SK-N-SH (cell line): Measurements from ENCODE around the gene TBPL1. TPM values are rescaled to one million over a fixed set of nuclear protein-coding genes. Genes with fewer than 3 reads are reported as not detected.

Experiments used
- CTCF ChIA-PET: fragments of 300-600, 350-600 bp; formaldehyde crosslinking; extraction: SDS; loops from one replicate; lab custom pipeline; 2021; lab: Yijun Ruan, JAX
- POLR2A ChIA-PET: fragments of 350-600 bp; sonication (Branson Sonifier 250); formaldehyde crosslinking; extraction: SDS; loops from one replicate; lab custom pipeline; 2020; ENCODE audit warnings: antibody characterized with exemption, inconsistent platforms; lab: Yijun Ruan, JAX
- DNase-seq: peaks from one replicate; pipeline ENCODE4 v3.0.0; 2012
- H2AFZ ChIP-seq: fragments of 200-600 bp; sonication (generic); 2 replicates; pipeline ENCODE4 v1.8.1; 2016; ENCODE audit warnings: antibody characterized with exemption, mild to moderate bottlenecking, low read depth
- H3F3A ChIP-seq: fragments of 200-600 bp; sonication (generic); replicated peaks from 2 replicates; pipeline ENCODE3; 2016; ENCODE audit warnings: antibody characterized with exemption, mild to moderate bottlenecking; ENCODE audit not compliant: insufficient read depth
- H3K27ac ChIP-seq, 2 experiments: fragments of 200-500 bp in 1 of 2; fragments of 200-600 bp in 1 of 2; sonication (Bioruptor generic) in 1 of 2; sonication (generic), shearing (Covaris generic) in 1 of 2; 2 replicates each; pipeline versions ENCODE4 v1.5.1 to v1.6.1; 2014 to 2016; ENCODE audit warnings: low read depth in 2 of 2, inconsistent platforms in 1 of 2, low read length in 1 of 2, mild to moderate bottlenecking in 1 of 2, mixed read lengths in 1 of 2
- H3K27me3 ChIP-seq: fragments of 200-600 bp; sonication (generic), shearing (Covaris generic); 2 replicates; pipeline ENCODE4 v1.6.1; 2016; ENCODE audit warnings: mixed run types; ENCODE audit not compliant: insufficient read depth
- H3K36me3 ChIP-seq, 2 experiments: fragments of 200-500 bp in 1 of 2; fragments of 200-600 bp in 1 of 2; sonication (Bioruptor generic) in 1 of 2; sonication (generic) in 1 of 2; replicated peaks in 1 of 2; 2 replicates each; pipeline versions ENCODE3 to v1.5.1; 2014 to 2016; ENCODE audit warnings: low read length in 1 of 2, mild to moderate bottlenecking in 1 of 2; ENCODE audit not compliant: insufficient read depth in 2 of 2, control insufficient read depth in 1 of 2
- H3K4me1 ChIP-seq, 2 experiments: fragments of 200-500 bp in 1 of 2; fragments of 200-600 bp in 1 of 2; sonication (Bioruptor generic) in 1 of 2; sonication (generic), shearing (Covaris generic) in 1 of 2; 2 replicates each; pipeline versions ENCODE4 v1.5.1 to v1.6.1; 2014 to 2016; ENCODE audit warnings: low read depth in 1 of 2, low read length in 1 of 2, mixed run types in 1 of 2; ENCODE audit not compliant: insufficient read depth in 2 of 2, control insufficient read depth in 1 of 2
- H3K4me2 ChIP-seq: fragments of 200-600 bp; sonication (generic), shearing (Covaris generic); 2 replicates; pipeline ENCODE4 v1.6.1; 2017; ENCODE audit warnings: mixed run types
- H3K4me3 ChIP-seq, 2 experiments: fragments of 200-500 bp in 1 of 2; fragments of 200-600 bp in 1 of 2; sonication (Bioruptor generic) in 1 of 2; sonication (generic), shearing (Covaris generic) in 1 of 2; 2 replicates each; pipeline versions ENCODE4 v1.5.1 to v1.8.1; 2014 to 2016; ENCODE audit warnings: low read depth in 2 of 2, inconsistent platforms in 1 of 2, low read length in 1 of 2, mild to moderate bottlenecking in 1 of 2, mixed read lengths in 1 of 2, moderate library complexity in 1 of 2
- H3K79me2 ChIP-seq: fragments of 200-600 bp; sonication (generic); 2 replicates; pipeline ENCODE4 v1.8.1; 2017; ENCODE audit warnings: mild to moderate bottlenecking; ENCODE audit not compliant: insufficient read depth
- H3K9ac ChIP-seq: fragments of 200-600 bp; sonication (generic); 2 replicates; pipeline ENCODE4 v1.6.1; 2017; ENCODE audit warnings: mixed run types
- H3K9me2 ChIP-seq: fragments of 200-600 bp; sonication (generic); 2 replicates; pipeline ENCODE4 v1.6.1; 2017; ENCODE audit warnings: mixed run types
- H3K9me3 ChIP-seq: fragments of 200-600 bp; sonication (generic); 2 replicates; pipeline ENCODE4 v1.6.1; 2017; ENCODE audit warnings: mixed run types, mild to moderate bottlenecking, moderate library complexity
- H4K20me1 ChIP-seq: fragments of 200-600 bp; sonication (generic); 2 replicates; pipeline ENCODE4 v1.6.1; 2017; ENCODE audit warnings: mild to moderate bottlenecking, mixed run types; ENCODE audit not compliant: insufficient read depth
- CHD2 ChIP-seq: fragments of 150-350 bp; IDR thresholded peaks from 2 replicates; pipeline ENCODE4 v1.6.1; 2018; ENCODE audit warnings: low read length; ENCODE audit not compliant: partially characterized antibody
- CTCF ChIP-seq: fragments of 200-600 bp; sonication (generic); IDR thresholded peaks from 2 replicates; pipeline ENCODE4 v1.6.1; 2017; ENCODE audit warnings: antibody characterized with exemption, mild to moderate bottlenecking, moderate library complexity
- ELF1 ChIP-seq: IDR thresholded peaks from 2 replicates; pipeline ENCODE4 v1.4.0; 2012
- EP300 ChIP-seq, 2 experiments: IDR thresholded peaks; 2 replicates each; pipeline versions ENCODE4 v1.4.0 to v1.6.1; 2012; ENCODE audit warnings: borderline replicate concordance in 1 of 2, low read depth in 1 of 2, low read length in 1 of 2
- GABPA ChIP-seq: IDR thresholded peaks from 2 replicates; pipeline ENCODE4 v1.4.0; 2012; ENCODE audit warnings: low read depth, mild to moderate bottlenecking
- GATA2 ChIP-seq: sonication (generic); formaldehyde crosslinking; IDR thresholded peaks from 2 replicates; pipeline ENCODE4 v1.5.0; 2020; ENCODE audit warnings: mild to moderate bottlenecking, missing genetic modification reagents
- IRF3 ChIP-seq: fragments of 150-350 bp; IDR thresholded peaks from 2 replicates; pipeline ENCODE4 v1.6.1; 2016; ENCODE audit warnings: mild to moderate bottlenecking, low read depth, low read length
- JUND ChIP-seq: IDR thresholded peaks from 2 replicates; pipeline ENCODE4 v1.4.0; 2012
- MXI1 ChIP-seq: IDR thresholded peaks from 2 replicates; pipeline ENCODE4 v1.6.1; 2012; ENCODE audit warnings: mild to moderate bottlenecking, low read depth, low read length, improper control_type of control experiment
- NRF1 ChIP-seq: IDR thresholded peaks from 2 replicates; pipeline ENCODE4 v1.6.1; 2012; ENCODE audit warnings: low read depth, mild to moderate bottlenecking, low read length
- PBX3 ChIP-seq: IDR thresholded peaks from 2 replicates; pipeline ENCODE4; 2012
- POLR2AphosphoS5 ChIP-seq: IDR thresholded peaks from 2 replicates; pipeline ENCODE4 v1.6.1; 2012; ENCODE audit warnings: low read depth, low read length
- RCOR1 ChIP-seq: fragments of 150-350 bp; IDR thresholded peaks from 2 replicates; pipeline ENCODE4 v1.6.1; 2017; ENCODE audit warnings: antibody characterized with exemption, low read length
- RFX5 ChIP-seq: IDR thresholded peaks from 2 replicates; pipeline ENCODE4 v1.6.1; 2012; ENCODE audit warnings: mild to moderate bottlenecking, improper control_type of control experiment, low read length
- SIN3A ChIP-seq: IDR thresholded peaks from 2 replicates; pipeline ENCODE4 v1.6.1; 2012; ENCODE audit warnings: low read depth, mild to moderate bottlenecking, low read length, moderate library complexity, borderline replicate concordance
- SMC3 ChIP-seq: IDR thresholded peaks from 2 replicates; pipeline ENCODE4 v1.6.1; 2012; ENCODE audit warnings: low read depth, low read length, improper control_type of control experiment
- TAF1 ChIP-seq: IDR thresholded peaks from 2 replicates; pipeline ENCODE4 v1.6.1; 2012; ENCODE audit warnings: low read depth, mild to moderate bottlenecking, low read length, moderate library complexity, borderline replicate concordance
- TEAD4 ChIP-seq: IDR thresholded peaks from 2 replicates; pipeline ENCODE4 v1.4.0; 2012; ENCODE audit warnings: mild to moderate bottlenecking, borderline replicate concordance; ENCODE audit not compliant: insufficient read depth
- USF1 ChIP-seq: IDR thresholded peaks from 2 replicates; pipeline ENCODE4 v1.4.0; 2012; ENCODE audit warnings: low read depth, borderline replicate concordance
- USF2 ChIP-seq: fragments of 150-350 bp; IDR thresholded peaks from 2 replicates; pipeline ENCODE4 v1.6.1; 2017; ENCODE audit warnings: antibody characterized with exemption, low read length, low read depth, borderline replicate concordance
- ZBTB33 ChIP-seq: IDR thresholded peaks from 2 replicates; pipeline ENCODE4 v1.4.0; 2012; ENCODE audit warnings: low read depth, borderline replicate concordance
- WGBS: methylation state at CpG from one replicate; pipeline ENCODE4 v1.1.6; 2017; ENCODE audit warnings: low lambda C conversion rate; 5-methylcytosine and 5-hydroxymethylcytosine counted together
- polyA plus RNA-seq, 3 experiments: library from polyadenylated mRNA; depleted of rRNA; stranded (reverse); fragments of >200 nt; gene quantifications; 2 replicates each; pipeline ENCODE4 v1.2.3, GENCODE V29; 2012

Gene TBPL1
- polyA plus RNA-seq, 1 of the 3 experiments (the other 2 are of a cell fraction) = 16.3 TPM

- TF ChIP-seq RFX5 = no peak
Observed at GRCh38 chr6:133999305-133999704, 46.3 kb downstream of the TBPL1 start (continued).

- no peak for TF ChIP-seq IRF3
- no peak for TF ChIP-seq JUND
- no peak for TF ChIP-seq ELF1
- no peak for TF ChIP-seq MXI1
- TF ChIP-seq SMC3 = no peak
- no peak for TF ChIP-seq EP300 (IDR thresholded peaks at IDR 0.05; ENCODE audit: borderline replicate concordance in 1 of 2, low read depth in 1 of 2, low read length in 1 of 2)
- TF ChIP-seq SIN3A = no peak
- TF ChIP-seq ZBTB33 = no peak
- no peak for TF ChIP-seq NRF1
- no peak for TF ChIP-seq CTCF
- no peak for TF ChIP-seq USF1
- TF ChIP-seq RCOR1 = no peak
- TF ChIP-seq GATA2 (CRISPR knock-in tag) = no peak
- no peak for TF ChIP-seq TAF1
- no peak for TF ChIP-seq USF2
- no peak for TF ChIP-seq GABPA
- TF ChIP-seq POLR2AphosphoS5 = no peak
- no peak for TF ChIP-seq PBX3
- TF ChIP-seq CHD2 = no peak
- no peak for TF ChIP-seq TEAD4
- TF ChIP-seq, all 33 proteins: peak for 0
- H3K9me2 ChIP-seq = no peaks in the 10 kb centered on the region
- H3K79me2 ChIP-seq = no peaks in the 10 kb centered on the region
- H3K4me1 ChIP-seq = no peaks in the 10 kb centered on the region; a peak in 1 of 4 replicates
- POLR2A ChIA-PET = no interaction called here
- H3K9ac ChIP-seq = no peak overlapping the region
- H3K36me3 ChIP-seq = no peaks in the 10 kb centered on the region
- no peak overlapping the region for H2AFZ ChIP-seq
- H4K20me1 ChIP-seq = no peaks in the 10 kb centered on the region
- 65% methylated on average over 3 of the region's 3 CpGs for WGBS
- H3K4me2 ChIP-seq = no peak overlapping the region
- H3K9me3 ChIP-seq = no peaks in the 10 kb centered on the region
- DNase-seq = no peak
- CTCF ChIA-PET = interaction anchor here (0.7 to 1.9 kb wide), 6 partner anchors 12 to 97 kb away, joined by 3 to 9 read pairs (median 4); no protein-coding TSS in a partner anchor
- H3K4me3 ChIP-seq = no peak overlapping the region
- H3F3A ChIP-seq = no peaks in the 10 kb centered on the region
- no peaks in the 10 kb centered on the region for H3K27me3 ChIP-seq
- no peak overlapping the region for H3K27ac ChIP-seq
Observed at GRCh38 chr6:134000443-134000842, 47.4 kb downstream of the TBPL1 start.
